ENCODE data around the gene SLC25A31.

Gene SLC25A31

GRCh38 chr4:127777487-127777886 is 47.3 kb downstream of the SLC25A31 start:
- no peak for DNase-seq (ENCODE audit: low spot score)

GRCh38 chr4:127778102-127778501 is 47.9 kb downstream of the SLC25A31 start:
- peak; percentile 47 for DNase-seq (ENCODE audit: low spot score)

- no peak for DNase-seq (ENCODE audit: low spot score)
Observed at GRCh38 chr4:127780598-127780997, 50.4 kb downstream of the SLC25A31 start.

GRCh38 chr4:127781300-127782024 is 51.3 kb downstream of the SLC25A31 start:
- DNase-seq (ENCODE audit: low spot score) = no peak

- DNase-seq (ENCODE audit: low spot score) = peak; percentile 92
Observed at GRCh38 chr4:127782025-127782274, 51.8 kb downstream of the SLC25A31 start.

- DNase-seq (ENCODE audit: low spot score) = peak; percentile 63
Observed at GRCh38 chr4:127782275-127783025, 52.2 kb downstream of the SLC25A31 start, which contains the start of gene HSPA4L. Gene HSPA4L, plus strand, starts transcription at chr4:127782322. Its CDS starts 229 bp downstream, at chr4:127782551.

- peak; percentile 60 for DNase-seq (ENCODE audit: low spot score)
Observed at GRCh38 chr4:127783026-127783769, 53.0 kb downstream of the SLC25A31 start.

- no peak for DNase-seq (ENCODE audit: low spot score)
Observed at GRCh38 chr4:127783955-127784770, 54.0 kb downstream of the SLC25A31 start.

- DNase-seq (ENCODE audit: low spot score) = no peak
Observed at GRCh38 chr4:127788517-127788916, 58.3 kb downstream of the SLC25A31 start.

- no peak for DNase-seq (ENCODE audit: low spot score)
Observed at GRCh38 chr4:127791391-127791790, 61.2 kb downstream of the SLC25A31 start.

- no peak for DNase-seq (ENCODE audit: low spot score)
Observed at GRCh38 chr4:127793528-127793927, 63.3 kb downstream of the SLC25A31 start.

- DNase-seq (ENCODE audit: low spot score) = no peak
Observed at GRCh38 chr4:127799711-127800110, 69.5 kb downstream of the SLC25A31 start.

GRCh38 chr4:127809173-127809800 is 79.1 kb downstream of the SLC25A31 start:
- peak; percentile 44 for DNase-seq (ENCODE audit: low spot score)

GRCh38 chr4:127810551-127810950 is 80.4 kb downstream of the SLC25A31 start:
- no peak for DNase-seq (ENCODE audit: low spot score)

GRCh38 chr4:127822430-127822829 is 92.2 kb downstream of the SLC25A31 start:
- no peak for DNase-seq (ENCODE audit: low spot score)
